HG03354 (cell line): ENCODE measurements around the gene PSMA6.
"Not testable (repeated sequence)": the region's sequence is repeated elsewhere in the genome, so short reads cannot be mapped to it uniquely, and the experiment has no call there.

ENCODE experiments used
- ATAC-seq: cut with Tn5 transposase; IDR thresholded peaks from one replicate; pipeline ENCODE4 v1.9.1; 2021; ENCODE audit warnings: mild to moderate bottlenecking; ENCODE audit not compliant: unreplicated experiment, poor library complexity, severe bottlenecking

PSMA6 gene

DNA sequence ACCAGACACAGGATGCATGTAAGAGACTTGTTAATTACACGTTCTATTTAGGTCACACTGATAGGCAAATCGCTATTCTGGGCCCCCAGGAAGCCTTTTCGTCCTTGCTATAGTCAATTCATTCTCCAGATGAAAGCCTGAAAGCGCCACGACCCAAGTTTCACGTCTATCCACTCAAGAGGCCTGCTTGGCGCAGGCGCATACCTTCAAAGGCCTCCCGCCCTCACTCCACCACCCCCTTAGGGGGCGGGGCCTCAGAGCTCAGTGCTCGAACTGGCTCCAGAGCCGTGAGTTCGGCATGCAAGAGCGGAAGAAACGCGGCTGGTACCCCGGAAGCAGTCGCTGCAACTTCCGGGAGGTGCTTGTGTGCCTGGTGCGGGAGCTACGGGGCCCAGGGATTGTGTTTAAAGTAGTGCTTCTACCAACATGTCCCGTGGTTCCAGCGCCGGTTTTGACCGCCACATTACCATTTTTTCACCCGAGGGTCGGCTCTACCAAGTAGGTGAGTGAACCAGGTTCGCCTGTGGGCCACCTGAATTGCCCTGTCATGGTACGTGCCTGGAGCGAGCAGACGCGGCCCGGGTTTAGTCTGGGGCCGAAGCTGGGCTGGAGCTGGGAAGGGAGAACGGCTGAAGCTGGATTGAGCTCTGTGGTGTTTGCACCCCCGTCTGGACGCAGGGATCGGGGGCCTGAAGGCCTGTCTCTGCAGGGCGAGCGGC is at the start of gene PSMA6:
Gene PSMA6 (plus strand): TSS at position 332 of the 719 bp plus-strand sequence. CDS start 95 bp downstream, at position 427.
- peak; percentile 89 for ATAC-seq

DNA sequence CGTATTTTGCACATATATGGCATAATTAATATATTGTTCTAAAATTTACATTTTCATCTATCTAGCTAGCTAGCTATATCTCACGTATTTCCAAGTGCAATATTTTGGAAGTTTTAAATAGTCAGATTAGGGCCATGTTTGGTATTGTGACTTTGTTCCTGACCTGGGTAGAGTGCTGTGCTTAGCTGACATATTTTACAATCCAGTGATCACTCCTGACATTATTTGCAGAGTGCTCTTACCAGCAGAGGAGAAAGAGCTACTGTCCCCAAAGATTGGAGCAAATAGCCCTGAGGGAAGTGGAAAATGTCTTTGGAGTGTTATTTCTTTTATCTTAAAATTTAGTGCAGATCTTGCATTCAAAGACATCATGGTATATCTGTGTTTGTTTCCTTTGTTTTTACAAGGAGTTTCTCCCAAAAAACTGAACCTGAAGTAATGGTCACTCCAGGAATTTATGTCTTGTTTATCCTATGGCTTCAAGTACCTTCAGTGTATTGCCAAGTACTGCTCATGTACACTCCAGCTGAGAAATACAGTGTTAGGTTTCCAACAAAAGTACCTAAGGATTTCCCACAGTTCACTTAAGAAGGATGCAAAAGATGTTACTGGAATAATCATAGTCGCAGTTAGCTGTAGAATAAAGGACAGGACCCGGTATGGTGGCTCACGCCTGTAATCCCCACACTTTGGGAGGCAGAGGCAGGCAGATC is 49.4 kb upstream of the PSMA6 start:
- no peak for ATAC-seq

DNA sequence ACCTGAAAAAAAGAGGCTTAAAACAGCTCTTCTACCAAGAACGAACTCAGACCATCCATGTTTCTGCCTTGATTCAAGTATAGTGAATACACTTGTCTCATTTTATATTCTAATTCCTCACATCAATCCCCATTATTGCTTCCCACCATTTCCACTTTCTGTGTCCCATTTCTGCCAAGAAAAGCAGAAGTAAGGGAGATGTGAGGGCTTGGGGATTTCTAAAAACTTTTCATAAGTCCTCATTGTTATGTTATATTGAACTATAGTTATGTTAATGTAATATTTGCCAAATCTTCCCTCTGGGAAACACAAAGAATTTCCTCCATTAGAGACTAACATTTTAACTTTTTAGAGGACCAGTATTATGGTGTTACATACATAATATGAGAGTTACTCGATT is 48.2 kb upstream of the PSMA6 start:
- no peak for ATAC-seq

DNA sequence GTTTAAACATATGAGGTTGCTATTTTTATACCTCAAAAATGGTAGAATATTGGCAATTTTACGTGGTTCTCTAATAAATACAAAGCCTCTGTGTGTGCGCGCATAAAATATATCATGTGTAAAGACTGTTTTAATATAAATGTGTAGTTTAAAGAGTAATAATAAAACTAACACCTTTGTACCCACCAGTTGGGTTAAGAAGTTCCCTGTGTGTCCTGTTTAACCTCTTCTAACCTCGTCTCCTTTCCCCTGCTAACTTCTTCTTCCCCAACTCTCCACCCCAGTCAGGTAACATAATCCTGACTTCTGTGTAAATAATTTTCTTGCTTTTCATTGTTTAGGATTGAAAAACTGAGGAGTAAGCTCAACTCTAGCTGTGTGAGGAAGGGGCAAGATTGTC is 47.6 kb upstream of the PSMA6 start:
- no peak for ATAC-seq

DNA sequence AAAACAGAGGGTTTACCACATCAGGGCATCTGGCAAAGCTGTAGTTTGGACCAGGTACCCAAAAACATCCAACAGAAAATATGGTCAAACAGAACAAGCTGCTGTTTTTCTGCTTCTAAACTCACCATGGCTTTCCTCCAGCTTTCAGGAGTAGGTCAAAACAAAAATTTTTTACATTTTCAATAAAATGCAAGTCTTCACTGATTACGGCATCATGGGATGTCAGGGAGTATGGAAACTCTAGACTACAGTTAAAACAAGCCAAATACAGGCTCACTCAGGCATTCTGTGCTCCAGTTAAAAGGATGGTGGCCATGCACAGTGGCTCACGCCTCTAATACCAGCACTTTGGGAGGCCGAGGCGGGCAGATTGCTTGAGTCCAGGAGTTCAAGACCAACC is 47.1 kb upstream of the PSMA6 start:
- no peak for ATAC-seq

DNA sequence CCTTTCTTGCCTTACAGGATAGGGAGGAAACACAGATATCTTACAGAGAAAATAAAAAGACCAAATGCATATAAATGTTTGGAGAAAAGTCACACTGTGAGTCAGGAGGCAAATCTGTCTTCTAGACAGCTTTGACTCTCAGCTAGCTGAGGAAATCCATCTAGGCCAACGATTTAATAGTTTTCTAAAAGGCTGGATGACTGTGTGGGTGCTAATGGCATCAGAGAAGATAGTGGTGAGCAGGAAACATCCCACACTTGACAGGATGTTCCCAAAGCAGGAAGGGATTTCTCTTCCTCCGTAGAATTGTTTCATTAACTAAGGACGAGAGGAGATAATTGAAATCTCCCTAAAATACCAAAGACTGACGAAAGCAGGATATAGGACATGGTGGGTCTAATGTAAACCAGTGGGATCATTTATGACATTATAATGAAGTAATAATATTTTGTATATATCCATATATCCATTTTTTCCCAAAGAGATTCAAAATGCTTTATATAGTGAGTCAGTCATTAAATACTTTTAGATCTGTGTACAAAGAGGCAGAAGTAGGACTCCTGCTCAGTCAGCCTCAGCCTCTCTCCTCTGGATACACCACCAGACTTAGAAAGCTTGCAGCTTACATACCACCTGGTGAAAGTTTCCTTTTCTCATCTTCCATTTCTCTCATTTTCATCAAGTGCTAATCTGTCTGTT is 44.3 kb upstream of the PSMA6 start:
- ATAC-seq: no peak

DNA sequence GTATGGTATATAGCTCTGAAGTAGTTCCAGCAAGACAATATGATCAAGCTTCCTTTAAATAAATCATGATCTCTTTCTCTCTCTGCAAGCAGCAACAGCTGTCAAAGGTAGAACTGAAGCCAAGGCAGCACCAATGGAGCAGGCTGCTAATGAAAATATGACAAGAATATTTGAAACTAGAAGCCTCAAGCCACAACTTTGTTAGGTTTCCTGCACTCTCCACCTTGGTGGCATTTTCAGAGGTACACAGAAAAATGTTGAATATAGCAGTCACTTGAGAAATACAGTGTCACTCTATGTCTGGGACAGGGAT is 43.8 kb upstream of the PSMA6 start:
- no peak for ATAC-seq

DNA sequence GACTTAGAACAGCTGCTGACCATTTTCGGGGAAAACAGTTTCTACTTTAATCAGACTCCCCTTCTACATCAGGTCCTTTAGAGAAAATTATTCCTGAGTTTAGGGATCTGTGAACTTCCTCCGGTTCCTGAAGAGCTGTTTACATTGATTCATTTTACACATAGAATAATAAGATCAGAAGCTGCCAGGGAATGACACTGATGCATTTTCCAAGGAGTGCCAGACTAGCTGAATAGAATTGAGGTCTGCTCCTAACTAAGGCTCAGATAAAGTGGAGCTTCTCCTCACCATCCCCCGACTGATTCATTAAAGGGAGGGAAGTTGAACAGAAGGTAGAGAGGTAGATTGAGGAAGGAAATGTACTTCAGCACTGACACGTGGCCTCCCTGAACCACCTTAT is 41.9 kb upstream of the PSMA6 start:
- no peak for ATAC-seq

DNA sequence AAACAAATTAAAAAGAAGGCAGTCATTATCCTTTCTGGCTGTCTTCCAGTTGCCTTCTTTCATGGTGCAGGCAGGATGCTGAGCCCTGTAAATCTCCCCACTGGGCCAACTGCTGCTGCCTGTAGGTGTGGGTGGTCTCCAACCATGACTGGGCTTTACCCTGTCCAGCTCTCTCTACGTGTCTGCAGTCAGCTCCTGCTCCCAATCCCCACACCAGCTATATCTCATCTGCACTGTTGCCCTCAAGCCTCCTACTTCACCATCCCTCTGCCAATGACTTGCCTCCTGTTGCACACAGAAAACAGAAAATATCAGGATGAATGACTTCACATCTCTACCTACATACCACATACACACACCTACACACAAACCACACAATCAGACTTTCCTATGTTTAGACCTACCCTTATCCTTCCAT is 39.7 kb upstream of the PSMA6 start:
- ATAC-seq: no peak

DNA sequence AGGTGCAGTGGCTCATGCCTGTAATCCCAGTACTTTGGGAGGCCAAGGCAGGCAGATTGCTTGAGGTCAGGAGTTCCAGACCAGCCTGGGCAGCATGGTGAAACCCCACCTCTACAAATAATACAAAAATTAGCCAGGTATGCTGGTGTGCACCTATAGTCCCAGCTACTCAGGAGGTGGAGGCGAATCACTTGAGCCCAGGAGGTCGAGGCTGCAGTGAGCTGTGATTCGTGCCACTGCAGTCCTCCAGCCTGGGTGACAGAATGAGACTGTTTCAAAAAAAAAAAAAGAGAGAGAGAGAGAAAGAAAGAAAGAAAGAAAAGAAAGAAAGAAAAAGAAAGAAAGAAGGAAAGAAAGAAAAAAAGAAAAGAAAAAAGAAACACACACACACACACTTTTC is 39.1 kb upstream of the PSMA6 start:
- not testable (repeated sequence) for ATAC-seq

DNA sequence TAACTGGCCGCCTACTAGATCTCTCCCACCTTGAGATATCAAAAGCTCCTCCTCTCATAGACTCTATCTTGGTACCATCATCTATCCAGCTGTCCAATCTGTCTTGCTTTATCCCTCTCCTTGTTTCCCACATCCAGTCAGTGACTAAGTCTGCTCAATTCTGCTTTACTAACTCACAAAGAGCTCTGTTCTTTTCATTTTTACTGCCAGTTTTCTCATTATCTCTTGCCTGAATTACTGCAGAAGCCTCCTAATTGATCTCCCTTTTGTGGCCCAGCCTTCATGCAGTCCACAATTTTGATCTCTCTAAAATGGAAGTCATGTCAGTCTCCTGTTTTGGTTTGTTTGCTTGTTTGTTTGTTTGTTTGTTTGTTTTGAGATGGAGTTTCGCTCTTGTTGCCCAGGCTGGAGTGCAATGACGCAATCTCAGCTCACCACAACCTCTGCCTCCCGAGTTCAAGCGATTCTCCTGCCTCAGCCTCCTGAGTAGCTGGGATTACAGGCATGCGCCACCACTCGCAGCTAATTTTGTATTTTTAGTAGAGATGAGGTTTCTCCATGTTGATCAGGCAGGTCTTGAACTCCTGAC is 38.1 kb upstream of the PSMA6 start:
- ATAC-seq: not testable (repeated sequence)

DNA sequence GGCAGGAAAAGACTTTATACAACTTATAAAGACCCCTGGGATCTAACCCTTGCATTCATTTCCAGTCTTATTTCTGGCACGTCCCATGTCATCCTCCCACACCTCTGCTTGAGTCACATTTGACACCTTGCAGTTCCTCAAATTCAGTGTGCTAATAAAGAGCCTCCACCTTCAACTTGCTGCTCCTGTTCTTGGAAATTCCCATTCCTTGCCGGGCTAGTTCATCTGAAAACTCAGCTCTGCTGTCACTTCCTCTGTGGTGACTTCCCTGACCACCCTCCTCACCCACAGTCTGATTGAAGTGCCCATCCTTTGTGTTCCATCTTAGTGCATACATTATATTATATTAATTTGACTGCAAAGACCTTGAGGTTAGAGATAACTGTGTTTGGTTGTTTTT is 37.4 kb upstream of the PSMA6 start:
- ATAC-seq: no peak

DNA sequence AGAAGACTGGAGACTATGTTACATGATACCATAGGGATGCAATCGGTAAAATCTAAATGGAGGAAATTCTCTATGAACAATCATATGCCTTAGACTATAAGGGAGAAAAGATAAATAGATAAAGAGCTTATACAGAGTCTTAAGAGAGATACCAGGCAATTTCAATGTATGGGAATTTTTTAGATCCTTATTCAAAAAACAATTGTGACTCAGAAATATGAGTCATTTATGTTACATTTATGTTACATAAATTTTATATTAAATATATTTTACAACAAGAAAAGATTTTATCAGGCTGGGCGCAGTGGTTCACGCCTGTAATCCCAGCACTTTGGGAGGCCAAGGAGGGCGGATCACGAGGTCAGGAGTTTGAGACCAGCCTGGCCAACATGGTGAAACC is 36.5 kb upstream of the PSMA6 start:
- ATAC-seq: no peak

DNA sequence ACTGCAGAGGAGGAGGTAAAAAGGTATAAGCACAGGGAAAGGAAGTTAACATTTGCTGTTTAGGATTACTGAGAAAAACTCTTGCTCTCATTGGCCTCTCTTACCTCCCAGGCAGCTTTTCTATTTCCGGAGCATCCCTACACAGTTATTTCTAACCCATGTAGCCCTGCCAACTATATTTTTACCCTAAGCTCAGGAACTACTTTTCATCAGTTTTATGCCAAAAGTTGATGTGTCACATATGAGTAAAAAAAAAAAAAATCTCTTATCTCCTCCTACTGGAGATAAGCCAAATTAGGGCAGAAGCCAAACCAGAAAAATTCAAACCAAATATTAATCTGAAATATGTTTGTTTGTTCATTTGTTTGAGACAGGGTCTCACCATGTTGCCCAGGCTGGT is 34.4 kb upstream of the PSMA6 start:
- ATAC-seq: no peak

DNA sequence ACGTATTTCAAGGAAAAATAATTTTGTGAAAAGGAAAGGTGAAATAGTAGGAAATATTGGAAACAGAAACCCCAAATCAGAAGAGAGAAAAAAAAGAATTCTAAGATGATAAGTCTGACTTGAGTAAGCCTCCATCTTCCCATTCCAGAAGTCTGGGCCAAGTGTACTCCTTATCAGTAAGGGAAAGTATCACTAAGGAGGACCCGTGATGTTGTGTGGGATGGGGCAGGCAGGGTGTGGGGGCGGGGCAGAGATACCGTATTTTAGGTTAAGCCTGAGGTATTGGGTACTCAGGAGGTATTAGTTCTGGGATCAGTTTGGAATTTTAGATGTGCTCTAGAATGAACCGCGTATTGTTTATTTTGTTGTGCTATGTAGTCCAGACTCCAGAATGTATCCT is 33.8 kb upstream of the PSMA6 start:
- ATAC-seq: no peak

DNA sequence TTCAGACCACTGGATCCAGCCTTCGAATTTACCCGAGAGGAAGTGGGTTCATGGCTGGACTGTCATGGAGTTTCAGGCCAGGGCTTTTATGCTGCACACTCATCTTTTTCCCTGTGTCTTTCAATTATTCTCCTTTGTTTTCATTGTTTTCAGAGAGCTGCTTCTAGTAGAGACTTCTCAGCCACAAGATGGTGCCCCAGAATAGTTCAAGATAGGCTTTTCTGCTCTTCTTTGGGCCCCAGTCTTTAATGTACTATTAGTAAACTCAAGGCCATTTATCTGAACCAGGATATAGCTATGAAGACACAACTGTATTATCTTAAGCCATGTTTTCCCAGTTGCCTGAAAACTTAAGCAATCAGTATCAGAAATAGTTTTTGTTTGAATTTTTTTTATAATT is 30.4 kb upstream of the PSMA6 start:
- ATAC-seq: no peak

DNA sequence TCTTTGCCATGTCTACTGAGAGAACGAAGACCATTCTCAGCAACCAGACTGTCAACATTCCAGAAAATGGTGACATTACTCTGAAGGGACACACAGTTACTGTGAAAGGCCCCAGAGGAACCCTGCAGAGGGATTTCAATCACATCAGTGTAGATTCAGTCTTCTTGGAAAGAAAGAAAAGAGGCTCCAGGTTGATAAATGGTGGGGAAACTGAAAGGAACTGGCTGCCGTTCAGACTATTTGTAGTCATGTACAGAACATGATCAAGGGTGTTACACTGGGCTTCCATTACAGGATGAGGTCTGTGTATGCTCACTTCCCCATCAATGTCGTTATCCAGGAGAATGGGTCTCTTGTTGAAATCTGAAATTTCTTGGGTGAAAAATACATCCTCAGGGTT is 29.7 kb upstream of the PSMA6 start:
- ATAC-seq: no peak

DNA sequence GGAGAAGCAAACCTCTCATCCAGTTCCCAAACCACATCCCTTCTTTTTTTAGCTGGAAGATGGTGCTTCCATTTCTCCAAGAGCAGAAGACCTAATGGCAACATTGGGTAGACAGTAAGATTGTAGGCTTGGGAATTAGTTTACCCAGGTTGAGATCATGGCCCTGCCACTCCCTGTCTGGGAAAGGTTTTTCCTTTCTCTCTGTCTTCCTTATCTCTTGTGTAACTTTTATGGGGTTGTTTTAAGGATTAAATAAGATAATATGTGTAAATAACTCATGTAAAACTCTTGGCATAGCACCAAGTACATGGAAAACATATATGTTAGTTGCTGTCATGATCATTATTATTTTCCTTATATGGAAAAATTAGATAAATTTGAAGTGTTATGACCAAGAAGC is 23.2 kb upstream of the PSMA6 start:
- no peak for ATAC-seq

DNA sequence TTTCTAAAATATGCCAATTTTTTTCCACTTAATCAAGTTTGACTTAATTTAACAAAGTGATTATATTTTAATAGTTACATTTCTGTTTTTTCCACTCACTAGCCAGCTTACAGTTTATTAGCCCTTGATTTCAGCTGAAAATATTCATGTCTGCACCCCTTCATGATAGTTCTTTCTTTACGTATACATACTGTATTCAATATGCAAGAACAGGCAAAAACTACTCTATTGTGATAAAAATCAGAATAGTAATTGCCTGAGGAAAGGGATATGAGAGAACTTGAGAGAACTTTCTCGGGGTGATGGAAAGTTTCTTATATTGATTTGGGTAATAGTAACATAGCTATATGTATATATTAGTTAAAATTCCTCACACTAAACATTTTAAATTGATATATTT is 17.4 kb upstream of the PSMA6 start:
- ATAC-seq: no peak

DNA sequence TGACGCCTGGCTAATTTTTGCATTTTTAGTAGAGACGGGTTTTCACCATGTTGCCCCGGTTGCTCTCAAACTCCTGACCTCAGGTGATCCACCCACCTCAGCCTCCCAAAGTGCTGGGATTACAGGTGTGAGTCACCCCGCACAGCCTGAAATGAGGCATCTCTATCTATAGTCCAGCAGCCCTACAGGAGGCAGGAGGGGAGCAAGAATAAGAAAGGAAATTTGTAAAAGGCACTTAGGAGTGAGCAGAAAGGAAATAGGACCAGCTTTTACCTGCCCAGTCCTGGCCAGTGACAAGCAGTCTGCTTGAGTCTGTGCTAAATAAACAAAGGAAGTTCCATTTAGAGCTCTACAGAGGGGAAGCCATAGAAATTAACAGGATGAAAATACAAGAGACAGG is 15.0 kb upstream of the PSMA6 start:
- no peak for ATAC-seq

DNA sequence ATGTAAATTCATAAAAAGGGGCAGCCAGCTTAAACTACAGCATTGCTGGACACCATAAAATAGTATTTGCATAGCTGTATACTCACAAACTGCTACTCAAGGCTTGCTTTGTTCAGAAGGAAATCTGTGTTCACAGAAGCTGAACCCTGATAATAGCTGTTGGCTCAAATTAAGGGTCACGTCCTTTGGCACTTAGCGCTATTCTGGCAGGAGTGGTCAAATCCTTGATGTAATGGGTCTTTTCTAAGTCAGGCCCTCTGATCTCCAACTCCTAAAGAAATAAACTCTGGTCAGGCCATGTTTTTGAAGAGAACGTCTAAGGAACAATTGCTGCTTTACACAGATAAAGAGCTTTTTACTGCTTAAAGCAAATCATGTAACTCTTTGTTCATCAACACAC is 12.8 kb upstream of the PSMA6 start:
- no peak for ATAC-seq
